Fibroblast of lung (primary cell): Measurements from ENCODE around the gene ATP2A2. TPM values are rescaled to one million over a fixed set of nuclear protein-coding genes. Genes with fewer than 3 reads are reported as not detected.

Source experiments
- DNase-seq, 2 donors: peaks; one replicate each; pipeline versions ENCODE4 v3.0.0 to v3.0.0-alpha.2; 2010; ENCODE audit warnings: low read depth in 2 of 2
- H2AFZ ChIP-seq: 2 replicates; pipeline ENCODE4 v1.5.1; 2012; ENCODE audit warnings: low read length, control low read depth, inconsistent platforms
- H3K27ac ChIP-seq: 2 replicates; pipeline ENCODE4 v1.5.1; 2011; ENCODE audit warnings: low read length, control low read depth; ENCODE audit not compliant: insufficient read depth
- H3K27me3 ChIP-seq: 2 replicates; pipeline ENCODE4 v1.5.1; 2011; ENCODE audit warnings: mild to moderate bottlenecking, low read length; ENCODE audit not compliant: control insufficient read depth, insufficient read depth
- H3K36me3 ChIP-seq: 2 replicates; pipeline ENCODE4 v1.5.1; 2011; ENCODE audit warnings: low read length; ENCODE audit not compliant: control insufficient read depth, insufficient read depth
- H3K4me1 ChIP-seq: 2 replicates; pipeline ENCODE4 v1.5.1; 2011; ENCODE audit warnings: low read length; ENCODE audit not compliant: control insufficient read depth, insufficient read depth; ENCODE audit errors: extremely low read depth
- H3K4me2 ChIP-seq: 2 replicates; pipeline ENCODE4 v1.5.1; 2011; ENCODE audit warnings: low read length, control low read depth; ENCODE audit not compliant: insufficient read depth; ENCODE audit errors: extremely low read depth
- H3K4me3 ChIP-seq, 4 experiments: fragments of 200-600 bp in 1 of 4; sonication (generic) in 1 of 4; replicated peaks in 1 of 4; 2 replicates each; pipeline ENCODE4 v1.5.1; 2011 to 2016; ENCODE audit warnings: low read length in 4 of 4, low read depth in 3 of 4, mild to moderate bottlenecking in 3 of 4, control low read depth in 2 of 4, inconsistent platforms in 1 of 4, mixed read lengths in 1 of 4; ENCODE audit not compliant: insufficient read depth in 1 of 4; ENCODE audit errors: control extremely low read depth in 1 of 4
- H3K79me2 ChIP-seq: 2 replicates; pipeline ENCODE4 v1.5.1; 2012; ENCODE audit warnings: mild to moderate bottlenecking, low read length, inconsistent platforms; ENCODE audit not compliant: control insufficient read depth, insufficient read depth
- H3K9ac ChIP-seq: 2 replicates; pipeline ENCODE4 v1.5.1; 2011; ENCODE audit warnings: mild to moderate bottlenecking, low read length, control low read depth; ENCODE audit not compliant: insufficient read depth
- H3K9me3 ChIP-seq: 2 replicates; pipeline ENCODE4 v1.5.1; 2012; ENCODE audit warnings: low read depth, low read length; ENCODE audit not compliant: control insufficient read depth, insufficient read depth
- H4K20me1 ChIP-seq: 2 replicates; pipeline ENCODE4 v1.5.1; 2011; ENCODE audit warnings: low read length; ENCODE audit not compliant: control insufficient read depth, insufficient read depth; ENCODE audit errors: extremely low read depth
- EZH2 ChIP-seq: IDR thresholded peaks from 2 replicates; pipeline ENCODE4 v1.5.1; 2012; ENCODE audit warnings: low read length, control low read depth, mild to moderate bottlenecking; ENCODE audit errors: missing control alignments
- polyA plus RNA-seq, 2 donors: library from polyadenylated mRNA; depleted of rRNA in 1 of 2; stranded (reverse) in 1 of 2; unstranded in 1 of 2; fragments of >200 nt; gene quantifications; 2 replicates each; pipeline ENCODE4 v1.2.1, GENCODE V29; 2011 to 2012; ENCODE audit warnings: missing spikeins in 1 of 2
- total RNA-seq: library from RNA; depleted of rRNA; stranded (reverse); fragments of >200 nt; gene quantifications from 2 replicates; pipeline ENCODE4 v1.2.1, GENCODE V29; 2014
- TF ChIP-seq, protein P1 (sequence below), 2 donors: IDR thresholded peaks in 1 of 2; conservative IDR thresholded peaks in 1 of 2; 1 replicate in 1 of 2; 2 replicates in 1 of 2; pipeline ENCODE4 v1.5.1; 2011 to 2012; ENCODE audit warnings: low read length in 2 of 2, control low read depth in 1 of 2, inconsistent platforms in 1 of 2, low read depth in 1 of 2, mild to moderate bottlenecking in 1 of 2

The ATP2A2 gene
- total and polyA plus RNA-seq, 2 donors (not counting 1 experiment from before 2014, with no cell fraction given) = 151 to 216 TPM

DNA sequence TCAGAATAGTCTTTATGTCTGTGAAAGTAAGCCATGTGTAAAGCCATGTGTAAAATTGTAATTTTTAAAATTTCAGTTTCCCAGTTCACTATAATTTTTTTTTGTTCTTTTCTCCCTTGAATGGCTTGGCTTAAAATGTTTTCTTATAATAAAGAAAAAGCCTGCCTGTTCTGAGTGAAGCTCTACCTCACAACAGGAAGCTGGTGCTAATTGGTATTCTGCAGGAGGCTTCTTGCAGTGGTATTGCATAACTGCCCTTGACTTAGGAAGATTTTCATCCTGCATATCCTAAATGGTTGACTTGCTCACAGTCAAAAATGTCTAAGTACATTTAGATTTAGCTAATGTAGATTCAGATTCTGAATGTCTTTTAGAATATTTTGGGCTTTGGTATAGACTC, 49.5 kb downstream of the ATP2A2 start:
- peaks cover 3% of the 10 kb centered on the region for H4K20me1 ChIP-seq
- peak; percentile 58 to 61 for DNase-seq
- TF ChIP-seq, protein P1, sequence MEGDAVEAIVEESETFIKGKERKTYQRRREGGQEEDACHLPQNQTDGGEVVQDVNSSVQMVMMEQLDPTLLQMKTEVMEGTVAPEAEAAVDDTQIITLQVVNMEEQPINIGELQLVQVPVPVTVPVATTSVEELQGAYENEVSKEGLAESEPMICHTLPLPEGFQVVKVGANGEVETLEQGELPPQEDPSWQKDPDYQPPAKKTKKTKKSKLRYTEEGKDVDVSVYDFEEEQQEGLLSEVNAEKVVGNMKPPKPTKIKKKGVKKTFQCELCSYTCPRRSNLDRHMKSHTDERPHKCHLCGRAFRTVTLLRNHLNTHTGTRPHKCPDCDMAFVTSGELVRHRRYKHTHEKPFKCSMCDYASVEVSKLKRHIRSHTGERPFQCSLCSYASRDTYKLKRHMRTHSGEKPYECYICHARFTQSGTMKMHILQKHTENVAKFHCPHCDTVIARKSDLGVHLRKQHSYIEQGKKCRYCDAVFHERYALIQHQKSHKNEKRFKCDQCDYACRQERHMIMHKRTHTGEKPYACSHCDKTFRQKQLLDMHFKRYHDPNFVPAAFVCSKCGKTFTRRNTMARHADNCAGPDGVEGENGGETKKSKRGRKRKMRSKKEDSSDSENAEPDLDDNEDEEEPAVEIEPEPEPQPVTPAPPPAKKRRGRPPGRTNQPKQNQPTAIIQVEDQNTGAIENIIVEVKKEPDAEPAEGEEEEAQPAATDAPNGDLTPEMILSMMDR (conservative IDR thresholded peaks at IDR 0.05 in 1 of 2, IDR thresholded peaks at IDR 0.05 in 1 of 2; ENCODE audit: low read depth in 1 of 2, low read length in 2 of 2) = no peak
- no peak for TF ChIP-seq EZH2

DNA sequence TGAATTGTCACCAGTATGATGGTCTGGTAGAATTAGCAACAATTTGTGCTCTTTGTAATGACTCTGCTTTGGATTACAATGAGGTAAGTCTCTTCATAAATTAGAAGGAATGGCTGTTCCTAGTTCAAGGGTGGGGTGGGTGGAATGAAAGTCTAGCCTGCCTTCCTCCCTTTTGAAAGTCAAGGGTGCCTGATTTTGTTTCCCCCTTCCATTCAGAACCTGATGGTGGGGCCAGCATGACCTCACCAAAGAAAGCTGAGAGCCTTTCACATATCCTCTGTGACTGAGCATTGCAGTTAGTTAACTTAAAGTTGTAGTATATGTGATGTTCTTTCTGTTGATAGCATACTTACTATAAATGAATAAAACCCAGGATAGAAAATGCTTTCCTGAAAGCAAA, 52.2 kb downstream of the ATP2A2 start:
- no peak overlapping the region for H2AFZ ChIP-seq
- peaks cover 57% of the 10 kb centered on the region for H3K79me2 ChIP-seq
- H4K20me1 ChIP-seq = no peaks in the 10 kb centered on the region
- no peak overlapping the region for H3K4me2 ChIP-seq
- H3K27ac ChIP-seq = no peak overlapping the region
- no peaks in the 10 kb centered on the region for H3K4me1 ChIP-seq
- H3K9me3 ChIP-seq = no peaks in the 10 kb centered on the region
- H3K4me3 ChIP-seq = no peak overlapping the region
- H3K36me3 ChIP-seq = peaks cover 32% of the 10 kb centered on the region
- TF ChIP-seq, protein P1 (conservative IDR thresholded peaks at IDR 0.05 in 1 of 2, IDR thresholded peaks at IDR 0.05 in 1 of 2; ENCODE audit: low read depth in 1 of 2, low read length in 2 of 2) = no peak
- no peak for TF ChIP-seq EZH2
- no peak overlapping the region for H3K9ac ChIP-seq
- no peak for DNase-seq
- no peaks in the 10 kb centered on the region for H3K27me3 ChIP-seq

More for the DNA sequence above, 49.5 kb downstream of the ATP2A2 start:
- no peaks in the 10 kb centered on the region for H3K27me3 ChIP-seq
- no peak overlapping the region for H2AFZ ChIP-seq
- no peaks in the 10 kb centered on the region for H3K4me1 ChIP-seq
- peaks cover 21% of the 10 kb centered on the region for H3K36me3 ChIP-seq
- no peak overlapping the region for H3K9ac ChIP-seq
- no peak overlapping the region for H3K27ac ChIP-seq
- no peak overlapping the region for H3K4me2 ChIP-seq
- H3K79me2 ChIP-seq = peaks cover 58% of the 10 kb centered on the region
- H3K4me3 ChIP-seq = no peak overlapping the region
- H3K9me3 ChIP-seq = no peaks in the 10 kb centered on the region

DNA sequence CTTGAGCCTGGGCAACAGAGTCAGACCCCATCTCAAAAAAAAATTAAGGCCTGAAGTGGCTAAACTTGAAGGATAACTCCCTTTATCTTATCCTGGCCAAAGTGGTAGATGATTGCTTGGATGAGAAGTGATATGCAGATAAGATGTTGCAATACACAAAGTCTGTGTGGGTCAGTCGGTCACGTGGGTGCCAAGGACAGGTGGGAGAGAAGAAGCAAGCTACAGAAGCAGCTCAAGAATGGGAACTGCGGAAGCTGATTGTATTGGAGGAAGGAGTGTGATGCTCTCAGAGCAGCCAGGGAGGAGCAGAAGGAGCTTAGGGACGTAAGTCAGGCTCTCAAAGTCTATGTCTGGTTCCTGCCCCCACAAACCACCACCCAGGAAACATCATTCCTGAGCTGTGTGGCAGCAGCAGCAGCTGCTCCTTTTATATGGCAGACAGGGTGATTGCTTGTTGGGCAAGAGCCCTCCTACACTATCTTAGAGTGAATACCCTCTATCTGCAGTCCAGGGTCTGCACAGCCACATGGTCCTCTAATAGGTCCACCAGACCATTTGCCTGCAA, 54.5 kb downstream of the ATP2A2 start:
- Histone ChIP-seq H3K27ac (no peak overlapping the region), H3K9ac (no peak overlapping the region), H3K4me3 (no peak overlapping the region), H3K4me1 (peaks cover 2% of the 10 kb centered on the region), H3K79me2 (peaks cover 43% of the 10 kb centered on the region), H4K20me1 (no peaks in the 10 kb centered on the region), H3K4me2 (no peak overlapping the region), H3K9me3 (no peaks in the 10 kb centered on the region), H3K36me3 (peaks cover 37% of the 10 kb centered on the region), H2AFZ (no peak overlapping the region), H3K27me3 (no peaks in the 10 kb centered on the region)
- no peak for DNase-seq
- TF ChIP-seq, protein P1 (conservative IDR thresholded peaks at IDR 0.05 in 1 of 2, IDR thresholded peaks at IDR 0.05 in 1 of 2; ENCODE audit: low read depth in 1 of 2, low read length in 2 of 2) = no peak
- TF ChIP-seq EZH2 = no peak
